ENCODE data around the gene SAMD5.

DNA sequence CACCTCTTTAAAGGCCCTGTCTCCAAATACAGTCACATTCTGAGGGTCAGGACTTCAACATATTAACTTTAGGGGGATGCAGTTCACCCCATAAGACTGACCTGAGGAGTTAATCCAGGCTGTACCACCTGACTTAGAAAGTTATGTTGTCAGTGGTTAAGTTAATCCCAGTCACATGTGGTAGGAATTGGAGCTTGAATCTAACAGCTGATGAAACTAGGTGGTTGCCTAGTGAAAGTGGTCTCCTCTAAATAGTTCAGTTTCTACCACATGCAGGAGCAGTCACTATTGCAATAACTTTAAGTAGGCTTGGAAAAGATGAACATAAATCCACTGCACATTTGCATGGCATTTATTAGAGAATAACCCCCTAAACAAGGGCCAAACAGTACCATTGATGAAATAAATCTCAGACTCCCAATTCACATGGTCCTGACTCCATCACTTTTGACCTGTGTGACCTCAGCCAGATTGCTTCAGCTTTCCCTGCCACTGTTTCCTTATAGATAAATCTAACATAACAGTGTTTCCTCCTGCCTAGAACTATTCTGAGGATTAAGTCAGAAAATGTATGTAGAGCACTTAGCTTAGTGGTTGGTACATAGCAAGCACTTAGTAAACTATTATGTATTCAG is 20.1 kb downstream of the SAMD5 start:
- TF ChIP-seq SUZ12 (IDR thresholded peaks at IDR 0.05; ENCODE audit: extremely low read depth, insufficient read depth, insufficient read length) = no peak
- no peak for TF ChIP-seq YY1 (IDR thresholded peaks at IDR 0.05; ENCODE audit: insufficient read depth, insufficient read length)
- no peak for TF ChIP-seq ZNF274 (IDR thresholded peaks at IDR 0.05; ENCODE audit: low read depth, low read length)
